Stimulated activated CD8-positive, alpha-beta memory T cell treated with anti-CD3 and anti-CD28 coated beads, Interleukin-15, amount 100 ng/mL, for 48 hours (primary cell): ENCODE results near the gene BCL2L12.

ENCODE experiments used
- DNase-seq, 2 donors: peaks; one replicate each; pipeline ENCODE4 v3.0.0-alpha.2; 2020; ENCODE audit warnings: low read depth in 2 of 2

BCL2L12 gene

DNA sequence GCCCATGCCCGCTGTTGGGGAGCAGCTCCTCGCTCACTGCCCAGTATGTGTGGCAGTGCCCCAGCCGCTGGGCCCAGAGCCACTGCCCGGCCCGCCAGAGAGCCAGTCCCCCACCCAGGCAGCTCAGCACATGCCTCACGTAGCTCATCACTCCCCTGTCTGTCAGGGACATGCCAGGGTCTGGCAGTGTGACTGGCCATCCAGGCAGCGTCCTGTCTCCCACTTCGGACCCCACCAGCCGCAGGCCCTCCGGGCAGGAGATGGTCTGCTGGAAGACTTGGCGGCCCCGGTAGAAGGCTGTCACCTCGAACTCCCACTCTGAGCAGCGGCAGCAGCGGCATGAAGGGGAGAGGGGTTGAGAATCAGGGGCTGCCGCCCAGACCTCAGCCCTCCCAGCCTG lies 3.7 kb upstream of the BCL2L12 start:
- no peak for DNase-seq

DNA sequence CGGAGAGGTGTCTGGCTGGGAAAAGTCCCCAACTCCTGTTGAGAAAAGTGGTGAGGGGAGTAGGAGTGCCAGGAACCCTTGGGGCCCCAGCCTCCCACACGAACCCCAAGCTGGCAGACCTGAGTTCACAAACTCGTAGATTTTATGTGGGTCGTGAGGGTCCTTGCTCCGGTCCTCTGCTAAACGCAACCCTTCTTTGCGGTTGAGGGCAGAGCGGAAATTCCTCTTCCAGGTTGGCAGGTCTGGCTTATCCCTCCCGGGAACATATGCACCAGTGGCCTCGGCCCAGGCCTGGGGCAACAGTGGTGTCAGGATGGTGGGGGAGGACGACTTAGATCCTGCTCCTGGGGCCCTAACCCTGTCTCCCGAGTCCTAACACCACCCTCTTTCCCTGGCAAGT lies 2.5 kb upstream of the BCL2L12 start:
- no peak for DNase-seq

GRCh38 chr19:49664171-49665035 lies 1.3 kb upstream of the BCL2L12 start:
- DNase-seq = peak; percentile 82 to 83

GRCh38 chr19:49665036-49665350 lies 740 bp upstream of the BCL2L12 start:
- no peak for DNase-seq

DNA sequence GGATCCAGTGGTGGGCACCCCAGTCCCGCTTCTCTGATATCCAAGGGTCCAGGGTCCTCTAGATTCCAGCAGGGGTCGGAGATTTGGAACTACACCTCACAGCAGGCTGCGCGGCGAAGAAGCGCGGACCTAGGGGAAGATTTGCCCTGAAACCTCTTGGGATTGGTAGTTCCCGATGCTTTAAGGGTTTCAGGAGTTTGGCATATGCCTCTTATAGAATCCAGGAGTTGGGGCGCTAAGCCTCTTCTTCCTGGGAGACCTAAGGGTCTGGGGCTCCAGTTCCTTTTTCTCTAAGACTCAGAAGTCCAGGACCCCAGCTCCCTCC lies 349 bp downstream of the BCL2L12 start:
- no peak for DNase-seq

- DNase-seq = no peak
Observed at GRCh38 chr19:49667473-49667872, 1.7 kb downstream of the BCL2L12 start.

GRCh38 chr19:49669516-49669915 lies 3.8 kb downstream of the BCL2L12 start:
- DNase-seq = no peak

DNA sequence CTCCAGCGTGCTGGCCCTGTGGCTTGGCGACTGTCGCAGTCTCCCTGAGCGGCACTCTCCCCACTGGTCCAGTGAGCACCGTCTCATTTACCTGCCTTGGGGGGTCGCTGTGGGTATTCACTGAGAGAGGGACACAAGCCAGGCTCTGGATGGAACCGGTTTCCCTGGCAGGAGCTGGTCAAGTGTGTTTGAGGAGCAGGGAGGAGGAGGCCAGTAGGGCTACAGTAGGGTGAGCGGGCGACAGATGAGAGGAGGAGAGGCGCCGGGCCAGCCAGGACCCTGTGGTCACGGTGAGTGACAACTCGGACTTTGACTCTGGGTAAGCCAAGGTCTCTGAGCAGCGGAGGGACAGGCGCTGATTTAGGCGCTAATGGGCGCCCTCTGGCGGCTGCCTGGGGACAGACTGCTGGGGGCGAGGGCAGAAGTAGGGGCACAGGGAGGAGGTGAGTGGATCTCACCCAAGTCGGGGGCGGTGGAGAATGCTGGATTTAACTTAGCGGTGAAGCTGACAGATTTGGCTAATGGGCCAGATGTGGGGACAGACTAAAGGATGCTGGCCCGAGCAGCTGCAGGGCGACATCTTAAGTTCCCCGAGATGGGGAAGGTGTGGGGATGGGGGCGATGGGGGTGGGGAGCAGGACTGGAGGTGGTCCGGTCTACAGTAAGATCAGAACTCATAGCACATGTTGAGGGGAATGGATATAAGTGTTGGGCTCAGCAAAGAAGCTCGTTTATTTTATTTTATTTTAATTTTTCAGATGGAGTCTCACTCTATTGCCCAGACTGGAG lies 6.6 kb downstream of the BCL2L12 start:
- peak; percentile 53 to 64 for DNase-seq

DNA sequence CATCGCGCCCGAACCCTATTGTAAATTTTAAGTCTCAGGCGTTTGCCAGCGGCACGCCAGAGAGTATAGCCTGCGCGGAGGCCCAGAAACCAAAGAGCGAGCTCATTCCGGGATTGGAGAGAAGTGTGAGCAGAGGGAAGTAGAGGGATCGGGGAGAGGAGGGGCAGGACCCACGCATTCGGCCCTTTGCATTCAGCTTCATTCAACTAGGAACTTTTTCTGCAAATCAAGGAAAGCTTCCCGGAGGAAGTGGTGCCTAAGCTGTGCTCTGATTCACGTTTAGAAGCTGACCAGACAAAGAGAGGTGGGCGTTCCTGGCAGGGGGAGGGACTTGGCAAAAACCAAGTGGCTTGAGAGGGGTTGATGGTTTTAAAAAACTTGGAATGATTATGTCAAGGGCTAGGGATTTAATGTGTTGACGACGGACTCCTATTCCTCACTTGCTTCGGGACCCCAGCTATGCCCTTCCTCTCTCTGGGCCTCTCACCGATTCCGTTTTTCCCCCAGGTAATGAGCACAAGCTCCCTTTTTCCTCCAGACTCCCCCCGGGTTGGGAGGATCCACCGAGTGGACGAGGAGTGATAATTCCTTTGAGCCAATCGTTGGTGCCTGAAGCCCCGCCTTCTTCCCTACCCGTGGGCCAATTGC lies 10.5 kb downstream of the BCL2L12 start:
- DNase-seq = peak in 1 of 2 donors; percentile 44

GRCh38 chr19:49676784-49677230 lies 11.1 kb downstream of the BCL2L12 start:
- peak; percentile 97 to 99 for DNase-seq

DNA sequence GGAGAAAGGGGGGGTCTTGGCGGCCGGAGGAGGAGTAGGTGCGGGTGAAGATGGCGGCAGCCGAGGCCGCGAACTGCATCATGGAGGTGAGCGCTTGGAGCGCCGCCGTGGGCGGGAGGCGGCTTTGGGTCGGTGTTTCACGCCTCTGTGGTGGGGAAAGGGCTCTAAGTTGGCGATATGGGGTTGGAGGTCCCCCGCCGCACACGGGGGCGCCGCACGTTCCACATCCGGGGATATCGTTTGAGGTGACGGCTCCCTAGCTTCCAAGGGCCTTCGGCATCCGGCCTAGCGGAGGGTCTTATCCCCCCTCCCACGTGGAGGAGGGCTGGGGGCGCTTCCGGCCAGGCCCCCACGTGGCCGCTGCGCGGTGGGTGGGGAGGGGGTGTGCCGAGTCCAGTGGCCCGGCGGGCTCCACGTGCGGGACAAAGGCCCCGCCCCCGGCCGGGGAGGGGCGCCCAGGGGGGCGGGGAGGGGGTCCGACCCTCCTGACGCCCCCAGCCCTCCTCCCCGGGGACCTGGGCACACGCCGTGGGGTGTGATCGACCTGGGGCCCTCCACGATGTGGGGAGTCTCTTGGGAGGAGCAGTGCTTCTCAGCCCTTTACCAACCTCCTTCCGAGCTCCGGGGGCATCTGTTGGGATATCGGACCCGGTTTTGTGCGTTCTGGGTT lies 11.6 kb downstream of the BCL2L12 start, which contains the start of gene PRMT1:
TSS of gene PRMT1 (plus strand) at position 41 of the 670 bp plus-strand sequence. CDS start at position 51, 10 bp downstream.
- peak in 1 of 2 donors; percentile 33 for DNase-seq

GRCh38 chr19:49677901-49678674 lies 12.4 kb downstream of the BCL2L12 start:
- peak; percentile 65 to 69 for DNase-seq

DNA sequence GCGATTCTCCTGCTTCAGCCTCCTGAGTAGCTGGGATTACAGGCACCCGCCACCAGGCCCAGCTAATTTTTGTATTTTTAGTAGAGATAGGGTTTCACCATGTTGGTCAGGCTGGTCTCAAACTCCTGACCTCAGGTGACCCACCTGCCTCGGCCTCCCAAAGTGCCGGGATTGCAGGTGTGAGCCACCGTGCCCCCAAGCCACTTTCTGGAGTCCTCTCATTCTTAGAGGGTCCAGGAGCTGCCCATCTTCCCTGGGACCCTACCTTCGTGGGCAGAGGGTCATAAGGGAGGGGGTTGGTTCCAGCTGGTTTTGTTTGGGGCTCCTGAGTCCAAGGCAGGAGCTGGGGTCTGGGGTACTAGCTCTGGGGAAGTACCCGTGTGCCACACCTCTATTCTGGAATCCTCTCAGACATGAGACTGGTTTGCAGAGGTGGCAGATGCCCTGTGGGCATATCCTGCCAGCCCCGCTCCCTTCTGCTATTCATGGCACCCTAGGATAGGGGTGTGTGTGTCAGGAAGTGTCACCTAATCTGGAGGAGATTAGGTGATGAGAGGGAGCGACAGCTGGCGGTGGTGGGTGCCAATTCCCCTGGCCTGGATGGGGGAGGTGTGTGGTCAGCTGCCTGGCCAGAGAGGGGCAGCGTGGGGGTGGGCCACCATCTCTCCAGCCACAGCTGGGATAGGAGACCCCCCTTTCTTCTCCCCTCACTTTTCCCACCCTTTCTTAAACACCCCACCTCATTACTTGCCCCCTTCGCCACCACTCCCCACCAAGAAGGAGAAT lies 13.4 kb downstream of the BCL2L12 start:
- DNase-seq = no peak

DNA sequence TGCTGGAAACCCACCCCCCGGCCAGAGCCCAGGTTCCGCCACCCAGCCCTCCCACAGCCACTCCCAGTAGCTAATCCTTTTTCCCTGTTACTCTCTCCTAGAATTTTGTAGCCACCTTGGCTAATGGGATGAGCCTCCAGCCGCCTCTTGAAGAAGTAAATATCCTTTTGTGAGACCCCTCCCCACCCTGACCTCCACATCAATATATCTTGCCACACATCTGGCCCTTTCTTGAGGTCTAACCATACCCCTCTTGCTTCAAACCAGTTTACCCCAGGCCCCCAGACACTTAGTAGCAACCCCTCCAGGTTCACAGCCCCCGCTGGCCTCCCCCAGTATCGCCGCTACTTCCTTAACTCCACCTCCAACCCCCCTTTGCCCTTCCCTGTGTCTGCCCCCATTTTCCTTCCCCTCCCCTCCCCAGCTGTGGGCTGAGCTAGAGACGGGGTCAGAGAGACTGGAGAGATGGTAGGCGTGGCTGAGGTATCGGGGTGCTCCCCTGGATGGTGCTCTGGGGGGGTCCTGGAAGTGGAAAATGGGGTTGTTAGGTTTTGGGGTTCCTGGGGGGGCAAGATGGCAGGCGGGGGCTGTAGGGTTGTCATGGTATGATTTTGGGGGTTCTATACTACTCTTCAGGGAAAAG lies 14.2 kb downstream of the BCL2L12 start:
- DNase-seq = no peak

DNA sequence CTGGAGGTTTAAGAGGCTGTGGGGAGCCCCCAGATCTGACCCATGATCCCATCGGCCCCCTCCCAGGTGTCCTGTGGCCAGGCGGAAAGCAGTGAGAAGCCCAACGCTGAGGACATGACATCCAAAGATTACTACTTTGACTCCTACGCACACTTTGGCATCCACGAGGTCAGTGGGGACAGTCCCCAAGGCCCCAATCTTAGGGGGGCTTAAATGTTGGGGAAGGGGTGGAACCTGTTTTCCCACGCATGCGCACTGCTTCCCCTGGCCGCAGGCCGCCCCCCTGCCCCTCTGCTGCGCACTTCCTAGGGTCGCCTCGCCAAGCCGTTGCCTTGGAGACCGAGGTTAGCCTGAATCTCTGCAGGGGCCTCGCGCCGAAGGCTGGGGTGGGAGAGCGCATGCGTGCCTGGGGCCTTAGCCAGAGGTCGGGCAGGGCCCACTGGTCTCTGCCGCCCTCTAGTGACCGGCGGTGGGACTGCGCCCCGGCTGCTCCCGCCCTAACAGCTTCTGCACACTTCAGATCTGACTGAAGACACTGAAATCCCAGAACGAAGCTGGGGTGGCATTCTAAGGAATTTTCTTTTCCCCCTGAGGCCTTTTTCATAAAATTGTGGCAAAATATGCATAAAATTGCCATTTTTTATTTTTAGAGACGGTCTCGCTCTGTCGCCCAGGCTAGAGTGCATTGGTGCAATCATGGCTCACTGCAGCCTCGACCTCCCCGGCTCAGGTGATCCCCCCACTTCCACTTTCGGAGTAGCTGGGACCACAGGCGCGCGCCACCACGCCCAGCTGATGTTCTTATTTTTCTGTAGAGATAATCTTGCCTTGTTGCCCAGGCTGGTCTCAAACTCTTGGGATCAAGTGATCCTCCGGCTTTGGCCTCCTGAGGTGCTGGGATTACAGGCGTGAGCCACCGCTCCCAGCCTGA lies 15.0 kb downstream of the BCL2L12 start:
- DNase-seq = peak; percentile 89 to 90

DNA sequence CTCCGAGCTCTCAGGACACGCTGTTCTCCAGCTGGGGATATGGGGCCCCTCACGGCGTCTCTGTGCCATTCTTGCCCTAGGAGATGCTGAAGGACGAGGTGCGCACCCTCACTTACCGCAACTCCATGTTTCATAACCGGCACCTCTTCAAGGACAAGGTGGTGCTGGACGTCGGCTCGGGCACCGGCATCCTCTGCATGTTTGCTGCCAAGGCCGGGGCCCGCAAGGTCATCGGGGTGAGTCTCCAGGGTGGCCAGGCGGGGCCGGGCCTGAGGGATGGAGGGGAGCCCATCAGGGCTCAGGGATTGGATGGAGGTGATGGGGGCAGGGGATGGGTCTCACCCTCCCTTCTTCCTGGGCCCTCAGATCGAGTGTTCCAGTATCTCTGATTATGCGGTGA lies 16.1 kb downstream of the BCL2L12 start:
- DNase-seq = no peak

DNA sequence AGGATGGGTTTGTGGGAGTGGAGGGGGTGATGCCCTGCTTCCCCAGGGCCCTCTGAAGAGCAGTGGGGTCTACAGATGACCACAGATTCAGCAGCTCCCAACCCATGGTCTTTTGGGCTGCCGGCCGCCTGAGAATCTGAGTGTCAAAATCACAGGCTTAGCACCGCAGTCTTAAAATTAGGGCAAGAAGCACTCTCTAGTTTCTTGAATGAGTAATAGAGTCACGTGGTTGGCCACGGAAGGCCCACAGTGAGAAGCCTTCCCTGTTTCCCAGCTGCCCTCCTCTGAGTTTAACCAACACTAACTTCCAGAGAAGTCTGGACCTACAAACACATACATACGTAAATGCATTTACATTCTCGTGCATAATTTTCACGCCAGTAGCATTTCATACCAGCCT lies 16.5 kb downstream of the BCL2L12 start:
- DNase-seq = no peak

- DNase-seq = no peak
Observed at GRCh38 chr19:49683814-49684250, 18.1 kb downstream of the BCL2L12 start.
